GM12872 (cell line): ENCODE results near the gene CWC27.

ENCODE experiments used
- TF ChIP-seq, protein P1 (sequence below): IDR thresholded peaks from 3 replicates; pipeline ENCODE4 v1.5.1; 2011; ENCODE audit warnings: low read depth, mild to moderate bottlenecking, low read length, moderate library complexity; ENCODE audit not compliant: insufficient read depth

Gene CWC27

DNA sequence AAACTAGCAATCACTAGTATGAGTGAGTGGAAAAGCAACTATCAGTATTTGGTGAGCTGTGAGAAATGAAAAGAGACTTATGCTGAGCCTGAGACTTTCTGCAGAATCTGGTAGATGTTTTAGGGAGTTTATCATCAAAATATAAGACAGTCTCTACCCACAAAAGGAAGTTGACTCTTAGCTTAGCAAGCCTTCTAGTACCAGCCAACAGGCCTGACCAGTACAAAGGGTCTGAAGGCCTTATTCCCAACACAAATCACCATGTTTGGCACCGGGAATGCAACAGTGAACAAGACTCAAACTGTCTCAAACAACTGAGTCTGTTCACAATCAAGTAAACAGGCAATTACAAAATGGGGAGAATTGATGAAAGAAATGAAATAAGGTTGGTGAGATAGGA lies 244.4 kb downstream of the CWC27 start:
- TF ChIP-seq, protein P1, sequence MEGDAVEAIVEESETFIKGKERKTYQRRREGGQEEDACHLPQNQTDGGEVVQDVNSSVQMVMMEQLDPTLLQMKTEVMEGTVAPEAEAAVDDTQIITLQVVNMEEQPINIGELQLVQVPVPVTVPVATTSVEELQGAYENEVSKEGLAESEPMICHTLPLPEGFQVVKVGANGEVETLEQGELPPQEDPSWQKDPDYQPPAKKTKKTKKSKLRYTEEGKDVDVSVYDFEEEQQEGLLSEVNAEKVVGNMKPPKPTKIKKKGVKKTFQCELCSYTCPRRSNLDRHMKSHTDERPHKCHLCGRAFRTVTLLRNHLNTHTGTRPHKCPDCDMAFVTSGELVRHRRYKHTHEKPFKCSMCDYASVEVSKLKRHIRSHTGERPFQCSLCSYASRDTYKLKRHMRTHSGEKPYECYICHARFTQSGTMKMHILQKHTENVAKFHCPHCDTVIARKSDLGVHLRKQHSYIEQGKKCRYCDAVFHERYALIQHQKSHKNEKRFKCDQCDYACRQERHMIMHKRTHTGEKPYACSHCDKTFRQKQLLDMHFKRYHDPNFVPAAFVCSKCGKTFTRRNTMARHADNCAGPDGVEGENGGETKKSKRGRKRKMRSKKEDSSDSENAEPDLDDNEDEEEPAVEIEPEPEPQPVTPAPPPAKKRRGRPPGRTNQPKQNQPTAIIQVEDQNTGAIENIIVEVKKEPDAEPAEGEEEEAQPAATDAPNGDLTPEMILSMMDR, result no peak

GRCh38 chr5:65014769-65015168 lies 246.0 kb downstream of the CWC27 start:
- TF ChIP-seq, protein P1, result no peak

- TF ChIP-seq, protein P1, result no peak
Measured at GRCh38 chr5:65015767-65016166, 247.0 kb downstream of the CWC27 start.

- TF ChIP-seq, protein P1, result no peak
Measured at GRCh38 chr5:65017636-65018035, 248.9 kb downstream of the CWC27 start.

- TF ChIP-seq, protein P1, result no peak
Measured at GRCh38 chr5:65018763-65019162, 250.0 kb downstream of the CWC27 start.

- TF ChIP-seq, protein P1, result no peak
Measured at GRCh38 chr5:65020492-65020891, 251.8 kb downstream of the CWC27 start.

DNA sequence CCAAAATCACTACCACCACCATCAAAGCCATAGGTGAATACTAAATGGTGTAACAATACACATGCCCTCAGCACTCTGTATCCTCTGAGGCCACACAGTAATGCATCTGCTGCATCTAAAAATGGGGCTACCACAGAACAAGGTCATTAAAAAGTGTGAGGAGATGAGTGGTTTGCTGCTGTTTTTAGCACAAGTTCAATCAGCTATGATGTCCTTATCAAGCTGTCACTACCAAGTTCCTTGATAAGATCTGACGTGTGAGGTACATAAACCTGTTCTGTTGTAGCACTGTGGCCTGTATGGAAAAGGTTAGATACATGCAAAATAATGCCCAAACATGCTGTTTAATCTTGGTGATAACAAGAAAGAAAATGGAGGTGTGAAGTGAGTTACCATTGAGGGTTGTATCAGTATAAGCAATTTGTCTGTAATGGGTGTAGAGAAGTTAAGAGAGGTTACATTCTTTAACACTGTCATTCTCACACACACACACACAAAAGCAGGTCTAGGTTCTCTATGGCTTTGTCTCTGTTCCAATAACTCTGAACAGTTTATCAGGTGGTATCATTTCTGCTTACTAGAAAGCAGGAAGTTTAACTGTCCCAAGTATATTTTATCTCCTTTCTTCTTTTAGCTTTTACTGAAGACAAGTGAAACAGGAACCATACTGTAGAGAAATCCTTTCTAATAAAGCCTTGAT lies 252.9 kb downstream of the CWC27 start:
- TF ChIP-seq, protein P1, result no peak
